HG03103 (cell line): ENCODE measurements around the gene EGFL8.

Experiments
- ATAC-seq: cut with Tn5 transposase; IDR thresholded peaks from one replicate; pipeline ENCODE4 v1.9.1; 2021; ENCODE audit warnings: low read depth; ENCODE audit not compliant: unreplicated experiment

Gene EGFL8

GRCh38 chr6:32146287-32146686 lies 18.1 kb upstream of the EGFL8 start:
- no peak for ATAC-seq

GRCh38 chr6:32146687-32147086 lies 17.7 kb upstream of the EGFL8 start:
- ATAC-seq, result no peak

- ATAC-seq, result no peak
Observed at GRCh38 chr6:32147401-32148132, 16.8 kb upstream of the EGFL8 start.

GRCh38 chr6:32148289-32149091 lies 15.9 kb upstream of the EGFL8 start:
- no peak for ATAC-seq

- ATAC-seq, result no peak
Observed at GRCh38 chr6:32149092-32149755, 15.2 kb upstream of the EGFL8 start.

- no peak for ATAC-seq
Observed at GRCh38 chr6:32149932-32150870, 14.2 kb upstream of the EGFL8 start.

DNA sequence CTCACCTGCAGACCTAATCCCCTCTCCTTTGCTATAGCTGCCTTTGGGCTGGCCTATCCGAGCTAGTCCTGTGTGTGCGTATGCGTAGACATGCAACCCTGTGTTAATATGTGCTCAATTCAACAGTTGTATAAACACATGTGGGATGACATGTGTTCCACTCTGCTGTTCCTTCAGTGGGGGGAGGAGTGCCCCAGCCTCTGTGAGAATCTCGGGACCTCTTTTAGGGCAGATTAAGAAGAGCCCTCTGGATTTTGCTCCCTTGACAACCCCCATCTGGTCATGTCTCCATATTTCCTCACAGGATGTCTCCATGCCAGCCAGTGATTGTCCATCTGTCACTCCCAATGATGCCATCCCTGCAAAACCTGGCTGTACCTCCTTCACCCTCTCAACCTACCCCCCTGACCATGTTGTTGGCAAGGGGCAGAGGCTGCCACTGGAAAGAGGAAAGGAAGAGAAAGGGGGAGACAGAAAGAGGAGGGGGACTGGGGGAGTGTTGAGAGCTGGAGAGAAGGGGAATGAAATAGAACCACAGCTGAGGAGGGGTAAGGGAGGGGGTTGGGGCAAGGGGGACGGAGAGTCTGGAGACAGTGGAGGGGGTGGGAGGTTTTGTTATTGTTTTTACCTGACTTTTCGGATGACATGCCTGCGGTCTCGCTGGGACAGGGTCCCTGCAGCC lies 13.1 kb upstream of the EGFL8 start:
- ATAC-seq, result no peak

DNA sequence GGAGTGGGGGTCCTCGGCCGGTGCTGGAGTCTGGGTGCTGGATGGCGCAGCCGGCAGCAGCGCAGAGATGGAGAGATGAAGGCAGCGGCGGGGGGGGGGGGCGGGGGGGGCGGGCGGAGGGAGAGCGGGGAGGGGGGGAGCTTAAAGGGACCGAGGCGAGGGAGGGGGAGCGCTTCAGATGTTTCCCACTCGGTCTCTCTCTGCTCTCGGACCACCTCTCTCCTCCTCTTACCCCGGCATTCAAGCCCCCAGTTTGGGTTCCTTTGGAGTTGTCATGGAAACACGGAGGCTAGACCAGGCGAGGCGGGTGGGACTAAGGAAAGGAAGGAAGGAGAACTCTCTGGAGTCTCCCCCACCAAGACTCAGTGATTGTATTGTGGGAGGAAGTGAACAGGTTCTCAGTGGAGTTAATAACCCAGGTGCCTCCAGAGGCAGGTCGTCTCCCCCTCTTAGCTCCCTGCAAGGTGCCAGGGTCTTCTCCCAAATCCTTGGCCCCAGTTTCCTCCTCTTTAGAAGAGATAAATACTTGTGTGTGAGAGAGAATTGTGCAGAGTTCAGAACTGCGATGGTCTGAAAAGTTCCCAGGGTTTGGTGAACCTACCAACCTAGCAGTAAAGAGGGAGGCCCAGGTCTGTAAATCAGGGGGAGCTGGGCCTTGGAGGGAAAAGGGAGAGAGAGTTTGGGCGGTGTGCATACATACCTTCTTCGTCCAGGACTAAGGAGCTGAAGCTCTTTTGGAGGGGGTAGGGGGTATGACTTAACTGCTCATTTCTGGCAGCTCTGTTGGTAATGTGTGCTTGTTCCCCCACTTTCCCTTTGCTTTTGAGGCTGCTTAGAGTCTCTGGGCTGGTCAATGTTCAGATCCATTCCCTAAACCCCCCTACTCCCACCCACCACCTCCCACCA lies 12.3 kb upstream of the EGFL8 start, which contains the start of gene PRRT1:
PRRT1 (minus strand) TSS at position 77 of the 906 bp plus-strand sequence. CDS start 112 bp downstream, outside the sequence.
- no peak for ATAC-seq

DNA sequence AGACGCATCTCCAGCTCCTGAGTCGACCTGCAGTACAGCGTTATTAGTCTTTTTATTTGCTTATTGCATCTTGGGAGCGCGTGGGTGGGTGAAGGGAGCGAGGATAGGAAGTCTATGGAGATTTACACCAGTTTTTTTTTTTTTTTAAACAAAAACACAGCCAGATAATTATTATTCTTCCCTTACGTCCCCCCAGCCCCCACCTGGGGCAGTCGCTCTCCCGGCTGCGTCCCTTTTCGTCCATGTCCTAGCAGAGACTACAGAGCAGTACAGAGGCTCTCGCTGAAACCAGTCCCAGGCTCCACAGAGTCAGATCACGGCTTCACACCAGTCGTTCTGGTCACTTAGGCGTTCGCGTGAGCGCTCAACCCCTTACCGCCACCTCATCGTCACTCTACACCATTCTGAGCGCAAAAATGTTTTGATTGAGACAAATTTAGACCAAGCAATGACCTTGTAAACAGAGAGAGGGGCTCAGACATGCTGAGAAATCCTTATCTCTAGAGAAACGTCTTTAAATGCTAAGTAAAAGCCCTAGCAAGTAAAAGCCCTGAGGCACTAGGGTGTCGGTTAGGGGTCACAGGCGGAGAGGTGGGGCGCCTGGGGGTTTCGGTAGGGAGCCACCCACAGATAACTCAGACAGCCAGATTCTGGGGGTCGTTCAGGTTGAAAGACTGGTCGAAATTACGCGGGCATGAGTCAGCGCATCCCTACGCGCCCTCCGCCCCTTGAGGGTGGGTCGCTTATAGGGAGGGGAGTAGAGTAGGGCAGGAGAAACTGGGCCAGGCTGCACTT lies 11.4 kb upstream of the EGFL8 start:
- no peak for ATAC-seq

GRCh38 chr6:32153564-32154513 lies 10.6 kb upstream of the EGFL8 start, which contains the start of gene PPT2:
Gene PPT2, plus strand, starts transcription at chr6:32154141. Its CDS starts 454 bp downstream, at chr6:32154595.
- ATAC-seq, result peak; percentile 22

DNA sequence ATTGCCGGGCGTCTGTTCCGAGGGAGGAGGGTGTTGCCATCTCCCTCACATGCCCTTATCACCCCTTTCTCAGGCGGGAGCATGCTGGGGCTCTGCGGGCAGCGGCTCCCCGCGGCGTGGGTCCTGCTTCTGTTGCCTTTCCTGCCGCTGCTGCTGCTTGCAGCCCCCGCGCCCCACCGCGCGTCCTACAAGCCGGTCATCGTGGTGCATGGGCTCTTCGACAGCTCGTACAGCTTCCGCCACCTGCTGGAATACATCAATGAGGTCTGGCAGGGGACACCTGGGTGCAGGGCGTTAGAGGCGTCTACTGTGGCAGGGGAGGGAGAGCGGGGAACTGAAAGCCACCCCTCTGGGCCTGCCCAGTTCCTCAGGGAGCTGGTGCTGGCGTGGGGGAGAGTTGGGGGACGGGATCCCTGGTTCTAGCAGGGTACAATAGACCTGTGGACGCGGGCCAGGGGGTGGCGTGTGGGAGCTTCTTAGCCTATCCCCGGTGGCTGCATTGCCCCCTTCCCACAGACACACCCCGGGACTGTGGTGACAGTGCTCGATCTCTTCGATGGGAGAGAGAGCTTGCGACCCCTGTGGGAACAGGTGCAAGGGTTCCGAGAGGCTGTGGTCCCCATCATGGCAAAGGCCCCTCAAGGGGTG lies 9.8 kb upstream of the EGFL8 start:
- ATAC-seq, result peak; percentile 64

DNA sequence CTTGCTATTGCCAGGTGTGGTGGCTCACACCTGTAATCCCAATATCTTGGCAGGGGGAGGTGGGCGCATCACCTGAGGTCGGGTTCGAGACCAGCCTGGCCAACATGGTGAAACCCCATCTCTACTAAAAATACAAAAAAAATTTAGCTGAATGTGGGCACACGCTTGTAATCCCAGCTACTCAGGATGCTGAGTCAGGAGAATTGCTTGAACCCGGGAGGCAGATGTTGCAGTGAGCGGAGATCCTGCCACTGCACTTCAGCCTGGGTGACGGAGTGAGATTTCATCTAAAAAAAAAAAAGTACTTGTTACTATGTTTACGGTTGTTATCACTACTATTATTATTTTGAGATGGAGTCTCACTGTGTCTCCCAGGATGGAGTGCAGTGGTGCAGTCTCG lies 7.5 kb upstream of the EGFL8 start:
- ATAC-seq, result no peak

DNA sequence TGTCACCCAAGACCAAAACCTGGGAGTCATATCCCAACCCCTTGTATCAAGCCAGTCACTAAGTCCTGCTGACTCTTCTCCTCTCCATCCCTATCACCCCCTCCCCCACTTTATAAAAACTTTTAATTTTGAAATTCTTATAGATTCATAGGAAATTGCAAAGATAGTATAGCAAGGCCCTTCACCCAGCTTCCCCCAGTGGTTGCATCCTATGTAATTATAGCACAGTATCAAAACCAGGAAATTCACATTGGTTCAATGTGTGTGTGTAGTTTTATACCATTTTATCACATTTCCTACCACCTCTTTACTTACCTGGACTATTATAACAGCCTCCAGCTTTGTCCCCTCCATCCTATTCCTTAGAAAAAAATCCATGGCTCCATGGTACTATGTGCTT lies 6.3 kb upstream of the EGFL8 start:
- ATAC-seq, result no peak

GRCh38 chr6:32163559-32164258 lies 686 bp upstream of the EGFL8 start:
- no peak for ATAC-seq

- no peak for ATAC-seq
Observed at GRCh38 chr6:32166411-32167061, 2.1 kb downstream of the EGFL8 start.
